Activated naive CD4-positive, alpha-beta T cell treated with anti-CD3 and anti-CD28 coated beads for 36 hours (primary cell): Measurements from ENCODE around the gene DCXR. TPM values are rescaled to one million over a fixed set of nuclear protein-coding genes. Genes with fewer than 3 reads are reported as not detected.

Experiments used
- CTCF ChIA-PET: fragments of 350-600 bp; sonication (Branson Sonifier 250); formaldehyde crosslinking; loops from one replicate; lab custom pipeline; 2021; ENCODE audit warnings: antibody characterized with exemption; lab: Charles Lee
- DNase-seq: peaks from one replicate; pipeline ENCODE4 v3.0.0-alpha.2; 2020
- H3K27ac Mint-ChIP-seq: one replicate; pipeline ENCODE4 v1.8.0; 2021; ENCODE audit warnings: mild to moderate bottlenecking, mixed read lengths
- H3K27me3 Mint-ChIP-seq: one replicate; pipeline ENCODE4 v1.8.0; 2021; ENCODE audit warnings: low read depth, mixed read lengths
- H3K36me3 Mint-ChIP-seq: one replicate; pipeline ENCODE4 v1.8.0; 2021; ENCODE audit warnings: low read depth, mixed read lengths
- H3K4me1 Mint-ChIP-seq: one replicate; pipeline ENCODE4 v1.8.0; 2021; ENCODE audit warnings: low read depth, mixed read lengths
- H3K4me3 Mint-ChIP-seq: one replicate; pipeline ENCODE4 v1.8.0; 2021; ENCODE audit warnings: mild to moderate bottlenecking, moderate library complexity, mixed read lengths
- H3K9me3 Mint-ChIP-seq: one replicate; pipeline ENCODE4 v1.8.0; 2021; ENCODE audit warnings: mixed read lengths
- intact Hi-C: fragments of 100-400 bp; cut with micrococcal nuclease; formaldehyde crosslinking; loops from one replicate; pipeline ENCODE4 v1.15.1; 2023
- total RNA-seq, 2 experiments: library from RNA; stranded (reverse); gene quantifications; one replicate each; pipeline ENCODE4 v1.2.3, GENCODE V29; 2021

Gene DCXR
- total RNA-seq, 2 experiments from 2014 or later, result 139 to 146 TPM

DNA sequence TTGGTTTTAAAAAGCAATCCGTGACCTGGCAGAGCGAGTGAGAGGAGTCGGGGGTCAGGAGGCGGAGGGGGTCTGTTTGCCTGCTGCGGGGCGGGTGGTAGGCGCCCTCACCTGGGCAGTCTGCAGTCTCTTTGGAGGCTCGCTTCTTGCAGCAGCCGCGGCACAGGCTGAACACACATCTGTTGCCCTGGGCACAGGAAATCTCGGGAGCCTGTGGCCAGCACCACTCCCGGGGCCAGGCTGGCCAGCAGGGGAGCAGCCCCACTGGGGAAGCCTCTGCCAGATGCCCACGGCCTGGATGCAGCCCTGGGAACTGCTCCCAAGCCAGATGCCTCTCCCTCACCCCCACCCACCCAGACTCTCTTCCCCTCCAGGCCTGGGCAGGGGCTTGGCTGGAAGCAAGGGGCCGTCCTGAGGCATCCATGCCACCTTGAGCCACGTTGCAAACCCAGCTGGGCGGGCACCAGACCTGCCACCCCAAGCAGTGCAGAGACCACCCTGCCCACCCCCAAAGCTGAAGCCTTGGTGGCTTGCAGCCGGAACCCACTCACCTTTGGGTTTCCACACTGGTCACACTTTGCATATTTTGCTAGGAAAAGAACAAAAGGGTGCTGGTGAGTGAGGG is 20.8 kb upstream of the DCXR start:
- Mint-ChIP-seq H3K27ac (no peak overlapping the region), H3K4me1 (peaks cover 5% of the 10 kb centered on the region), H3K27me3 (no peaks in the 10 kb centered on the region), H3K36me3 (peaks cover 2% of the 10 kb centered on the region), H3K4me3 (no peak overlapping the region), H3K9me3 (no peaks in the 10 kb centered on the region)
- intact Hi-C loops, result no loop called here
- CTCF ChIA-PET, result no interaction called here
- DNase-seq, result no peak

DNA sequence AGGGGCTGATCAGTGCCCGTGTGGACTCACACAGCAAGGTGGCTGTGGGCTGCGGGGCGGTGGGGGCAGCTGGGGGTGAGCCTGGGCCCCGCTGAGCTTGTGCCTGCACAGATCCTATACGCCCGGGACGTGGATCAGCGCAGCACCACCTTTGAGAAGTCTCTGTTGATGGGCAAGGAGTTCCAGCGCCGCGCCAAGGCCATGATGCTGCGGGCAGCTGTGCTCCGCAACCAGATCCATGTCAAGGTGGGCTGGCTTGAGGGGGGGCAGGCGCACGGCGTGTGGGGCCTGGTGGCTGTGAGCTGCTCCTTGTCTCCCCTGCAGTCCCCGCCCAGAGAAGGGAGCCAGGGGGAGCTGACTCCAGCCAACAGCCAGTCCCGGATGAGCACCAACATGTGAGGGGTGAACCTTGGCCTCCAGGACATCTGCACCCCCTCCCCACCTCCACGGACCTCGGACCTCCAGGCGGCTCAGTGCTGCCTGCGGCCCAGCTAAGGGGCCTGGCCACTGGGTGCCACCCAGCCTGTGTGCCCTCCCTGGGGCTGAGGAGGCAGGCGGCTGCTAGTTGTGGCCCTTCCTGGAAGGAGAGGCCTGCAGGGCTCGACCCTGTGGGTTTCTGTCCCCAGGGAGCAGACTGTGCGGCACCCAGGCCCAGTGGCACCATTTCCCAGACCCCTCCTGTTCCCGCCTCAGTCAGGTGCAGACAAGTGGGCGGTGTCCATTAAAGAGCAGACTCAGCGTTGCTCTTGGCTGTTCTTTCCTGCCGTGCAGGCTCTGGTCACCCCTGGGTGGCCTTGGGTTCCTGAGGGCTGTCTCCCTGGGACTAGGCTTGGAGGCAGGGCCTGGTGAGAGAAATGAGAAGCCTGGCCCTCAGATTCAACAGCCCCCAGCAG is 19.5 kb upstream of the DCXR start:
- peaks cover 2% of the 10 kb centered on the region for H3K36me3 Mint-ChIP-seq
- H3K27ac Mint-ChIP-seq, result no peak overlapping the region
- intact Hi-C loops, result no loop called here
- DNase-seq, result no peak
- H3K27me3 Mint-ChIP-seq, result no peaks in the 10 kb centered on the region
- no peaks in the 10 kb centered on the region for H3K9me3 Mint-ChIP-seq
- CTCF ChIA-PET, result interaction anchor here (1.0 kb wide), 1 partner anchor 9 kb away, joined by 4 read pairs; the partner anchor contains the start of gene DUS1L
- H3K4me1 Mint-ChIP-seq, result peaks cover 13% of the 10 kb centered on the region
- H3K4me3 Mint-ChIP-seq, result no peak overlapping the region

DNA sequence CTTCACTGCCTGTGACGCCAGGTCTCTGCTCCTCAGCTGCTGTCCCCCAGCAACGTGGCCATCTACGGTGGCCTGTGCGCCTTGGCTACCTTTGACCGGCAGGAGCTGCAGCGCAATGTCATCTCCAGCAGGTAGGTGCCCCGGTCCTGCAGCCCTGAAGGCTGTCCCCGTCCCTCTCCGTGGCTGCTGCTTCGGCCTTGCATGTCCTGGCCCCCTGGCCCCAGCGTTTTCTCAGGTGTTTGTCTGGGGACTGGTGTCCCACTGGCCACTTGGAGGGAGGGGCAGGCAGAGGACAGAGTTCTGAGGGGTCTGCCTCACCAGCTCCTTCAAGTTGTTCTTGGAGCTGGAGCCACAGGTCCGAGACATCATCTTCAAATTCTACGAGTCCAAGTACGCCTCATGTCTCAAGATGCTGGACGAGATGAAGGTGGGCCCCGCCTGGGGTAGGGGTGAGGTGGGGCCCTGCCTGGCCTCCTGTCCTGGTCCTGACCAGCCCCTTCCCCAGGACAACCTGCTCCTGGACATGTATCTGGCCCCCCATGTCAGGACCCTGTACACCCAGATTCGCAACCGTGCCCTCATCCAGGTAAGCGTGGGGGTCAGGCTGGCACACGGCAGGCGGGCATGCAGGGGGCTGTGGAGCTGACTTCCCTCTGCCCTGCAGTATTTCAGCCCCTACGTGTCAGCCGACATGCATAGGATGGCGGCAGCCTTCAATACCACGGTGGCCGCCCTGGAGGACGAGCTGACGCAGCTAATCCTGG is 18.6 kb upstream of the DCXR start:
- peaks cover 2% of the 10 kb centered on the region for H3K36me3 Mint-ChIP-seq
- intact Hi-C loops, result no loop called here
- no peak for DNase-seq
- CTCF ChIA-PET, result interaction anchor here (1.0 kb wide), 1 partner anchor 10 kb away, joined by 4 read pairs; the partner anchor contains the start of gene DUS1L
- no peaks in the 10 kb centered on the region for H3K27me3 Mint-ChIP-seq
- H3K9me3 Mint-ChIP-seq, result no peaks in the 10 kb centered on the region
- no peak overlapping the region for H3K27ac Mint-ChIP-seq
- peaks cover 13% of the 10 kb centered on the region for H3K4me1 Mint-ChIP-seq
- no peak overlapping the region for H3K4me3 Mint-ChIP-seq

DNA sequence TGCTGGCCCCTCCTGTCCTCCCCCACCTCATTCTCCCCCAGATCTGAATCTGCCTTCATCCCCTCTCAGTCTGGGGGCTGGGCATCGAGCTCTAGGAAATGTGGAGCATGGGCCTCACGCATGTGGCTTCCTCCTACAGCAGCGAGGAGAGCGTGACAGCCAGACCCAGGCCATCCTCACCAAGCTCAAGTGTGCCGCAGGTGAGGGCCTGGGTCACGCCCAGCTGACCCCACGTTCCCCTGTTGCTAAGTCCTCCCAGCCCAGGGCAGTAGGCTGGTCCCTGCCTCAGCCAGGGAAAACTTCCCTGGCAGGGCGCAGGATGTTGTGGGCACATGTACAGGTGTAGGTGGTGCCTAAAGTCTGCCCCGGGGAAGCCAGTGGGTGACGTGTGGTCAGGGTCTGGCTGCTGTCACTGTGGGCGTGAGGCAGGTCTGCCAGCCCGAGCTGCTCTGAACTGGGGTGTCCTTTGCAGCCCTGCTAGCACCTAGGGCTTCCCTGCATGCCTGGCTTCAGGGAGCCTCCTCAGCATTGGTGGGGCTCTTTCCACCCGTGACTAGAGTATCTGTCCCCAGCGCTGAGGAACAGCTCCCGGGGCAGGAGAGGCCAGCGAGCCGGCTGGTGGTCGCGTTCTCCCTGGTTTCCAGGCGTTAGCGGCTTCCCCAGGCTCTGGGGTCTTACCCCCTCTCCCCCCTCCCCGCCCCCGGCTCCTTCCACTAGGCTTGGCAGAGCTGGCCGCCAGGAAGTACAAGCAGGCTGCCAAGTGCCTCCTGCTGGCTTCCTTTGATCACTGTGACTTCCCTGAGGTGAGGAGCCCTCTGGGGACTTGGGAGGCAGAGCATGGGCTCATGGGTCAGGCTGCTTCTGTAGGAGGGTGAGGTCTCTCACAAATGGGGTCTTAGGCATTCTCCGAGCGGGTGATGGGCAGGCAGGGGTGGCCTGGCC is 17.8 kb upstream of the DCXR start:
- CTCF ChIA-PET, result interaction anchor here (1.1 kb wide), 1 partner anchor 133 kb away, joined by 3 read pairs; no protein-coding TSS in a partner anchor
- H3K4me1 Mint-ChIP-seq, result peaks cover 19% of the 10 kb centered on the region
- no peaks in the 10 kb centered on the region for H3K9me3 Mint-ChIP-seq
- no peak overlapping the region for H3K4me3 Mint-ChIP-seq
- H3K27ac Mint-ChIP-seq, result no peak overlapping the region
- intact Hi-C loops, result no loop called here
- H3K27me3 Mint-ChIP-seq, result no peaks in the 10 kb centered on the region
- no peak for DNase-seq
- peaks cover 2% of the 10 kb centered on the region for H3K36me3 Mint-ChIP-seq

DNA sequence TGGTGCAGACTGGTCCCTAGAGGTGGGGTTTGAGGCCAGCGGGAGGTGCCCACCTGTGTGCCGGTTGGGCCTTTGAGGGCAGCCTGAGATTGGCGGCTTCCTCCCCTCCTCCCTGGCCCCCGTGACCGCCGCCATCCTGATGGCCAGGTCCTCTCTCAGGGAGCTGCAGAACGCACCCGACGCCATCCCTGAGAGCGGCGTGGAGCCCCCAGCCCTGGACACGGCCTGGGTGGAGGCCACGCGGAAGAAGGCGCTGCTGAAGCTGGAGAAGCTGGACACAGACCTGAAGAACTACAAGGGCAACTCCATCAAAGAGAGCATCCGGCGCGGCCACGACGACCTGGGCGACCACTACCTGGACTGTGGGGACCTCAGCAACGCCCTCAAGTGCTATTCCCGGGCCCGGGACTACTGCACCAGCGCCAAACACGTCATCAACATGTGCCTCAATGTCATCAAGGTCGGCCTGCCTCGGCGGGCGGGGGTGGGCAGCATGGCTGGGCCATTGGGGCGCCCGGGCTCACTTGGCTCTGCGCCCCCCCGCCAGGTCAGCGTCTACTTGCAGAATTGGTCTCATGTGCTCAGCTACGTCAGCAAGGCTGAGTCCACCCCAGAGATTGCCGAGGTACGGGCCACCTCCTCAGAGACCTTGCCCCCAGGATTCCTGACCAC is 17.0 kb upstream of the DCXR start:
- H3K4me3 Mint-ChIP-seq, result peak overlapping the region; percentile 24
- CTCF ChIA-PET, result interaction anchor here (0.6 to 1.1 kb wide), 2 partner anchors 14 to 133 kb away, joined by 3 read pairs; no protein-coding TSS in a partner anchor

DNA sequence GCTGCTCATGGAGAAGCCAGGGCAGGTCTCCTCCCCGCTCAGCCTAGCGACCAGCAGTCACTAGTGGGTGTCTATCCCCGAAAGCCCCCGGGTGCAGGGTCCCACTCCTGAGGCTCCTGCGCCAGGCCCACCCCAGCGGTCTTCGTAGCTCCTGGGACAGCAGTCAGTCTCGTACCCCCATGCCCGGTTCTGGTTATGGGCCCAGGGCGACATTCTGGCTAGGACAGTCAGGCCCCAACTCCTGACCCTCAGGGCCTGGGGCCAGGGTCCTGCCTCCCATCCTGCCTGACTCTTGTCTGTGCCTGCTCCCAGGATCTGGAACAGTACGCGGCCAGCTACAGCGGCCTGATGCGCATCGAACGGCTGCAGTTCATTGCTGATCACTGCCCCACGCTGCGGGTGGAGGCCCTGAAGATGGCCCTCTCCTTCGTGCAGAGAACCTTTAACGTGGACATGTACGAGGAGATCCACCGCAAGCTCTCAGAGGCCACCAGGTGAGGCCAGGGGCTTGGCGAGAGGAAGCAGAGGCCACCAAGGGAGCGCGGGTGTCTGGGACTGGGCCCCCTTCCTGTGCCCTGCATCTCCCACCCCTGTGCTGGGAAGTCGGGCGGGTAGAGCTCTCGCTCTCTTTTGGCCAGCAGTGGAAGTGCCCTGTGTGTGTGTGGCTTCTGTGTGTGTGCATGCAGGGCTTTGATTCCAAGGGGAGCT is 16.2 kb upstream of the DCXR start:
- no peak overlapping the region for H3K27ac Mint-ChIP-seq
- peak overlapping the region; percentile 84 for H3K4me3 Mint-ChIP-seq
- peaks cover 22% of the 10 kb centered on the region for H3K4me1 Mint-ChIP-seq
- no peak for DNase-seq
- CTCF ChIA-PET, result interaction anchor here (0.6 kb wide), 1 partner anchor 15 kb away, joined by 3 read pairs; no protein-coding TSS in a partner anchor
- H3K27me3 Mint-ChIP-seq, result no peaks in the 10 kb centered on the region
- H3K9me3 Mint-ChIP-seq, result no peaks in the 10 kb centered on the region
- H3K36me3 Mint-ChIP-seq, result peaks cover 2% of the 10 kb centered on the region
- intact Hi-C loops, result no loop called here

More for the DNA sequence above, 17.0 kb upstream of the DCXR start:
- no peaks in the 10 kb centered on the region for H3K9me3 Mint-ChIP-seq
- DNase-seq, result no peak
- peaks cover 2% of the 10 kb centered on the region for H3K36me3 Mint-ChIP-seq
- H3K4me1 Mint-ChIP-seq, result peaks cover 22% of the 10 kb centered on the region
- intact Hi-C loops, result no loop called here
- H3K27ac Mint-ChIP-seq, result no peak overlapping the region
- H3K27me3 Mint-ChIP-seq, result no peaks in the 10 kb centered on the region

DNA sequence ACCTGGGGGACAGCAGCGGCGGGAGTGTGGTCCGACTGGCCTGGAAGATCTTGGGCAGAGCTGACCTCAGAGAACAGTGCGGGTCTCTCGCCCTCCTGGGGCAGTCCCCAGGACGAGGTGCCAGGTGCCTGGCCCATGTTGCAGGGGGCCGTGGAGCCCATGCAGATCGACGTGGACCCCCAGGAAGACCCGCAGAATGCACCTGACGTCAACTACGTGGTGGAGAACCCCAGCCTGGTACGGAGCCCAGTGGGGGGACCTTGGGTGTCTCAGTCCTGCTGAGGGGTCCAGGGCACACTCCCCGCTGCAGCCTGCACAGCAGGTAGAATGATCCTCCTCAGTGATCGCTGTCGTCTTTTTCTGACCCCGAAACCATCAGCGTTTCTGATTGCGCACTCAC is 15.6 kb upstream of the DCXR start:
- H3K4me3 Mint-ChIP-seq, result peak overlapping the region; percentile 84
- peaks cover 2% of the 10 kb centered on the region for H3K36me3 Mint-ChIP-seq
- peaks cover 22% of the 10 kb centered on the region for H3K4me1 Mint-ChIP-seq
- intact Hi-C loops, result no loop called here
- no peak for DNase-seq
- CTCF ChIA-PET, result no interaction called here
- no peaks in the 10 kb centered on the region for H3K9me3 Mint-ChIP-seq
- H3K27ac Mint-ChIP-seq, result no peak overlapping the region
- no peaks in the 10 kb centered on the region for H3K27me3 Mint-ChIP-seq

DNA sequence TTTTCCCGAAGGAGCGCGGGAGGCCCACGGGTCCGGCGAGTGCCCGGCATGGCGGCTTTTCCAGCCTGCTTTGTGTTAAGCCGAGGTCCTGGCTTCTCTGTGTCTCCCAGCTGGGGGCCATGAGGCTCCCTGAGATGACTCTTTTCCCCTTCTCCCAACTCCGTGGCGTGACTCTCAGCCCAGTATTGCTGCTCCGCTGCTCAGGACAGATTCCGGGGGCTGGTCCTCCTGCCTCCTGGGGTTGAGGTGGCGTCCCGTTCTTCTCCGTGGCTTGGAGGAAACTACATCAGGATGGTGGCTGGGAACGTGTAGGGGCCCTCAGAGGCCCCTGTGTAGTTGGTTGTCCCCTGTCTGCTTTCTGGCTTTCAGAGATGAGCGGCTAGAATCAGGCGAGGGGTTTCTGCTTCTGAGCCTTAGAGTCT is 15.2 kb upstream of the DCXR start:
- CTCF ChIA-PET, result no interaction called here
- no peak for DNase-seq
- Mint-ChIP-seq H3K27me3 (no peaks in the 10 kb centered on the region), H3K4me3 (peak overlapping the region; percentile 84), H3K4me1 (peaks cover 22% of the 10 kb centered on the region), H3K36me3 (no peaks in the 10 kb centered on the region), H3K27ac (peak overlapping the region; percentile 41), H3K9me3 (no peaks in the 10 kb centered on the region)
- intact Hi-C loops, result no loop called here

DNA sequence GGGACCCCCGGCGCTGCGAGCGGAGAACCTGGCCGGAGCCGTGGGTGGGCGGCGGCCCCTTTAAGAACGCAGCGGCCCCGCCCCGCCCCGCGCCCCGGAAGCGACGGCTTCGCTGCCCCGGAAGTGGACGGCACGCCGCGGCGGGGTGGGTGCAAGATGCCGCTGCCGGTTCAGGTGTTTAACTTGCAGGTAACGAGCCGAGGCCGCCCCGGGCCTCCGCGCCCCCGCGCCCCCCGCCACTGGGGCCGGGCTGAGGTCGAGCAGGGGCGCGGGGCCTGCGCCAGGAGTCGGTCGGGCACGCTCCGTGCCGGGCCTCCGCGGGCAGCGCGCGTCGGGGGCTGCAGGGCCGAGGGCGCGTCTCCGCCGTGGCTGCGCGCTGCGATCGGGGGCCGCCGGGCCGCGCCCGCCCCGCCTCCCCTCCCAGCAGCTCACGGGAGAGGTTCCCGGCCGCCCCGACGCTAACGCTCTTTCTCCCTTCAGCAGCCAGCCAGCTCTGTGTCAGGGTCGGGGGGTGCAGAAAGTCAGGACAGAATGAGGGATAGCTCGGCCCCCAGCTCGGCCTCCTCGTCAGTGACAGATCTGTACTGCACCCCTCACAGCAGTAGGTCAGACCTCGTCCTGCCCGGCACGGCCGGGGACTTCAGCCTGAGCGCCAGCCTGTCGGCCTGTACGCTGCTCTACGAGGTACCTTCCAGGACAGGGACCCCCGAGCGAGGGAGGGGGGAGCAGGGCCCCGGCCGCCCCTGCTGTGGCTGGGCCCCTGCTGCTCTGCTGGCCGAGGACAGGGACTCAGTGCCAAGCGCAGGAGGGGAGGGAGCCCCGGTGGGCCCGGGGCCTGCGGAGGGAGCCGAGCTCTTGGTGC is 14.5 kb upstream of the DCXR start, which contains the start of the genes GPS1 and RFNG:
Gene GPS1 (plus strand): TSS at position 123 of the 862 bp plus-strand sequence. CDS start 34 bp downstream, at position 157.
Gene RFNG (minus strand): TSS at position 36 of the 862 bp plus-strand sequence. CDS start 45 bp downstream, outside the sequence.
- intact Hi-C loops, result no loop called here
- CTCF ChIA-PET, result no interaction called here
- DNase-seq, result peak; percentile 80

More for the DNA sequence above, 14.5 kb upstream of the DCXR start, which contains the start of the genes GPS1 and RFNG:
- H3K36me3 Mint-ChIP-seq, result no peaks in the 10 kb centered on the region
- no peaks in the 10 kb centered on the region for H3K9me3 Mint-ChIP-seq
- H3K27ac Mint-ChIP-seq, result peak within 1 kb of the TSS; percentile 56
- H3K27me3 Mint-ChIP-seq, result no peaks in the 10 kb centered on the region
- H3K4me3 Mint-ChIP-seq, result peak within 1 kb of the TSS; percentile 84
- H3K4me1 Mint-ChIP-seq, result peaks cover 22% of the 10 kb centered on the region
